H1 (cell line): ENCODE data around the gene NT5C1A. TPM values are rescaled to one million over a fixed set of nuclear protein-coding genes. Genes with fewer than 3 reads are reported as not detected.

Experiments
- CTCF ChIA-PET: fragments of 300-600 bp; sonication (Branson Sonifier 250); formaldehyde crosslinking; loops from one replicate; lab custom pipeline; 2021; ENCODE audit not compliant: partially characterized antibody; lab: Charles Lee
- POLR2A ChIA-PET: fragments of 300-600 bp; sonication (Branson Sonifier 250); formaldehyde crosslinking; loops from one replicate; lab custom pipeline; 2021; ENCODE audit warnings: inconsistent platforms; ENCODE audit not compliant: partially characterized antibody; lab: Charles Lee
- DNase-seq, 2 experiments: peaks; one replicate each; pipeline versions ENCODE4 v3.0.0 to v3.0.0-alpha.2; 2010 to 2022; ENCODE audit warnings: low spot score in 2 of 2, low read depth in 1 of 2, mixed read lengths in 1 of 2
- FAIRE-seq: peaks from 2 replicates; lab custom pipeline; 2011; peaks lifted over from hg19 to GRCh38; lab: Jason Lieb, UNC
- H2AFZ ChIP-seq: 2 replicates; pipeline ENCODE4 v1.8.1; 2012; ENCODE audit warnings: low read length, inconsistent platforms
- H2AK5ac ChIP-seq: 2 replicates; pipeline ENCODE4 v1.6.1; 2013; ENCODE audit warnings: low read depth, low read length
- H2BK120ac ChIP-seq: replicated peaks from 2 replicates; pipeline ENCODE3; 2013; ENCODE audit warnings: low read depth, low read length, inconsistent platforms
- H2BK12ac ChIP-seq: 2 replicates; pipeline ENCODE4 v1.6.1; 2013; ENCODE audit warnings: low read depth, low read length
- H2BK15ac ChIP-seq: 2 replicates; pipeline ENCODE4 v1.6.1; 2013; ENCODE audit warnings: low read length
- H2BK20ac ChIP-seq: 2 replicates; pipeline ENCODE4 v1.6.1; 2013; ENCODE audit warnings: low read length
- H2BK5ac ChIP-seq: 2 replicates; pipeline ENCODE4 v1.6.1; 2013; ENCODE audit warnings: low read depth, low read length
- H3K14ac ChIP-seq: 2 replicates; pipeline ENCODE4 v1.6.1; 2013; ENCODE audit warnings: inconsistent platforms; ENCODE audit not compliant: insufficient read length
- H3K18ac ChIP-seq: 2 replicates; pipeline ENCODE4 v1.6.1; 2013; ENCODE audit warnings: low read length; ENCODE audit errors: extremely low read depth
- H3K23ac ChIP-seq: 2 replicates; pipeline ENCODE4 v1.6.1; 2013; ENCODE audit warnings: inconsistent platforms; ENCODE audit not compliant: insufficient read length
- H3K23me2 ChIP-seq: 2 replicates; pipeline ENCODE4 v1.6.1; 2013; ENCODE audit warnings: low read depth, low read length
- H3K27ac ChIP-seq: 2 replicates; pipeline ENCODE4 v1.6.1; 2011; ENCODE audit warnings: low read depth, low read length, inconsistent platforms
- H3K27me3 ChIP-seq, 4 experiments: replicated peaks in 1 of 4; 1 replicate in 1 of 4; 2 replicates in 3 of 4; pipeline versions ENCODE4 v1.6.1 to v1.8.1; 2011 to 2013; ENCODE audit warnings: low read length in 3 of 4, mild to moderate bottlenecking in 3 of 4, inconsistent platforms in 2 of 4, mixed read lengths in 2 of 4, moderate library complexity in 1 of 4; ENCODE audit not compliant: control insufficient read depth in 3 of 4, insufficient read depth in 3 of 4; ENCODE audit errors: extremely low read depth in 1 of 4
- H3K36me3 ChIP-seq, 4 experiments: 2 replicates each; pipeline versions ENCODE4 v1.6.1 to v1.8.1; 2011 to 2013; ENCODE audit warnings: mild to moderate bottlenecking in 4 of 4, low read length in 3 of 4, moderate library complexity in 2 of 4, control low read depth in 1 of 4, inconsistent platforms in 1 of 4; ENCODE audit not compliant: insufficient read depth in 4 of 4, control insufficient read depth in 2 of 4
- H3K4ac ChIP-seq: replicated peaks from 2 replicates; pipeline ENCODE3; 2013; ENCODE audit warnings: low read length, low read depth, mixed read lengths, inconsistent platforms; ENCODE audit not compliant: insufficient read length
- H3K4me1 ChIP-seq, 4 experiments: replicated peaks in 1 of 4; 1 replicate in 1 of 4; 2 replicates in 3 of 4; pipeline versions ENCODE4 v1.6.1 to v1.8.1; 2011 to 2013; ENCODE audit warnings: low read length in 3 of 4, inconsistent platforms in 2 of 4, mixed read lengths in 1 of 4; ENCODE audit not compliant: insufficient read depth in 4 of 4, control insufficient read depth in 3 of 4
- H3K4me2 ChIP-seq, 2 experiments: 2 replicates each; pipeline versions ENCODE4 v1.6.1 to v1.8.1; 2011 to 2013; ENCODE audit warnings: low read depth in 2 of 2, low read length in 2 of 2, control low read depth in 1 of 2, inconsistent platforms in 1 of 2, mild to moderate bottlenecking in 1 of 2; ENCODE audit not compliant: insufficient read depth in 1 of 2
- H3K4me3 ChIP-seq, 4 experiments: fragments of 200-600, 300-600 bp in 1 of 4; sonication (generic), shearing (Covaris generic), sonication (Bioruptor Twin) in 1 of 4; 2 replicates each; pipeline versions ENCODE4 v1.5.1 to v1.8.1; 2011 to 2016; ENCODE audit warnings: low read length in 4 of 4, low read depth in 3 of 4, control low read depth in 2 of 4, inconsistent platforms in 2 of 4, mild to moderate bottlenecking in 2 of 4, mixed read lengths in 1 of 4, moderate library complexity in 1 of 4; ENCODE audit not compliant: insufficient read depth in 2 of 4; ENCODE audit errors: extremely low read depth in 1 of 4
- H3K56ac ChIP-seq: replicated peaks from 2 replicates; pipeline ENCODE3; 2013; ENCODE audit warnings: low read depth, mild to moderate bottlenecking, mixed read lengths, low read length, inconsistent platforms; ENCODE audit not compliant: insufficient read length
- H3K79me1 ChIP-seq: 2 replicates; pipeline ENCODE4 v1.6.1; 2013; ENCODE audit warnings: low read depth, low read length, control low read depth
- H3K79me2 ChIP-seq, 2 experiments: 2 replicates each; pipeline versions ENCODE4 v1.6.1 to v1.8.1; 2012 to 2013; ENCODE audit warnings: low read length in 2 of 2, mild to moderate bottlenecking in 2 of 2, inconsistent platforms in 1 of 2; ENCODE audit not compliant: insufficient read depth in 2 of 2, control insufficient read depth in 1 of 2
- H3K9ac ChIP-seq, 4 experiments: replicated peaks in 1 of 4; 1 replicate in 1 of 4; 2 replicates in 3 of 4; pipeline versions ENCODE4 v1.6.1 to v1.8.1; 2011 to 2013; ENCODE audit warnings: low read depth in 3 of 4, low read length in 3 of 4, control low read depth in 2 of 4, mild to moderate bottlenecking in 2 of 4, moderate library complexity in 2 of 4, inconsistent platforms in 1 of 4; ENCODE audit errors: extremely low read depth in 1 of 4
- H3K9me3 ChIP-seq, 2 experiments: 2 replicates each; pipeline versions ENCODE4 v1.6.1 to v1.8.1; 2012 to 2013; ENCODE audit warnings: mild to moderate bottlenecking in 2 of 2, moderate library complexity in 2 of 2, control low read depth in 1 of 2, inconsistent platforms in 1 of 2, low read depth in 1 of 2, low read length in 1 of 2, mixed read lengths in 1 of 2; ENCODE audit not compliant: insufficient read depth in 2 of 2
- H4K20me1 ChIP-seq, 2 experiments: replicated peaks in 1 of 2; 2 replicates each; pipeline versions ENCODE3 to v1.8.1; 2011 to 2013; ENCODE audit warnings: inconsistent platforms in 2 of 2, low read length in 2 of 2, mild to moderate bottlenecking in 1 of 2; ENCODE audit not compliant: insufficient read depth in 2 of 2, control insufficient read depth in 1 of 2
- H4K5ac ChIP-seq: 2 replicates; pipeline ENCODE4 v1.6.1; 2013; ENCODE audit warnings: low read length, low read depth, mixed read lengths, inconsistent platforms; ENCODE audit not compliant: insufficient read length
- H4K8ac ChIP-seq: 2 replicates; pipeline ENCODE4 v1.8.0; 2013; ENCODE audit warnings: mild to moderate bottlenecking, moderate library complexity, low read length, inconsistent platforms; ENCODE audit not compliant: insufficient read depth; ENCODE audit errors: extremely low read depth
- H4K91ac ChIP-seq: replicated peaks from 2 replicates; pipeline ENCODE3; 2013; ENCODE audit warnings: low read length, mixed read lengths, inconsistent platforms; ENCODE audit not compliant: insufficient read length
- BACH1 ChIP-seq: IDR thresholded peaks from 2 replicates; pipeline ENCODE4 v1.6.1; 2012; ENCODE audit warnings: low read length, improper control_type of control experiment
- FOSL1 ChIP-seq: IDR thresholded peaks from 2 replicates; pipeline ENCODE4 v1.6.1; 2011; ENCODE audit warnings: mild to moderate bottlenecking, low read depth, low read length, moderate library complexity; ENCODE audit not compliant: insufficient read depth
- WGBS, 2 experiments: shearing (Covaris generic) in 1 of 2; methylation state at CpG; one replicate each; pipeline versions ENCODE4 v1.1.6 to v1.1.7; 2013 to 2015; ENCODE audit warnings: low lambda C conversion rate in 2 of 2, mixed read lengths in 2 of 2, inconsistent platforms in 1 of 2, low coverage in 1 of 2, missing lambda C conversion rate in 1 of 2; ENCODE audit not compliant: insufficient replicate concordance in 2 of 2, insufficient coverage in 1 of 2, insufficient read length in 1 of 2; ENCODE audit errors: extremely low coverage in 1 of 2, missing lambda C conversion rate in 1 of 2; 5-methylcytosine and 5-hydroxymethylcytosine counted together
- polyA plus RNA-seq, 7 experiments: library from polyadenylated mRNA; depleted of rRNA in 3 of 7; stranded (reverse) in 5 of 7; unstranded in 2 of 7; fragments of >200 nt in 5 of 7; fragments of 200-250 nt in 2 of 7; gene quantifications; 1 replicate in 5 of 7; 2 replicates in 1 of 7; 4 replicates in 1 of 7; pipeline versions ENCODE4 v1.2.1 to v1.2.3, GENCODE V29; 2011 to 2013; ENCODE audit warnings: missing spikeins in 2 of 7, mixed read lengths in 2 of 7
- total RNA-seq: library from RNA; stranded (reverse); fragmentation: NEBNext Ultra II Directional; extraction: Animal tissue kit (Norgen Biotek cat#: 25700); gene quantifications from 2 replicates; pipeline ENCODE4 v1.2.1, GENCODE V29; 2021

Gene NT5C1A
- total and polyA plus RNA-seq, 2 of the 8 experiments (the other 6 are each of a cell fraction or from before 2014, with no cell fraction given), result not detected

GRCh38 chr1:39645411-39646043 is 26.4 kb downstream of the NT5C1A start:
- no peak overlapping the region for H3K27ac ChIP-seq
- no peak for TF ChIP-seq FOSL1
- TF ChIP-seq BACH1, result no peak

More at GRCh38 chr1:39645411-39646043, 26.4 kb downstream of the NT5C1A start:
- H3K4me1 ChIP-seq, result peaks cover 0 to 6% (median 5%) of the 10 kb centered on the region in 4 experiments; a peak in 6 of 7 replicates
- H3K14ac ChIP-seq, result no peak overlapping the region
- no peak overlapping the region for H2BK15ac ChIP-seq
- no peak overlapping the region for H3K18ac ChIP-seq
- WGBS, 2 experiments, result 84% methylated on average over 3 of the region's 3 CpGs; no CpG with 5 or more reads in 1 of the 2 experiments
- H4K91ac ChIP-seq, result no peak overlapping the region
- ChIA-PET CTCF (interaction anchor here (2.6 to 17.8 kb wide), 8 partner anchors 8 to 40 kb away, joined by 8 to 469 read pairs (median 178); partner anchors contain the start of genes HEYL and NT5C1A), POLR2A (interaction anchor here (1.1 to 1.3 kb wide), 2 partner anchors 13 to 75 kb away, joined by 3 read pairs; no protein-coding TSS in a partner anchor)
- no peaks in the 10 kb centered on the region for H3K79me1 ChIP-seq
- H3K79me2 ChIP-seq, result no peaks in the 10 kb centered on the region
- no peak overlapping the region; the same call in 1 of the 2 replicates for H2BK12ac ChIP-seq
- H3K4ac ChIP-seq, result no peak overlapping the region
- no peak overlapping the region for H4K5ac ChIP-seq
- H3K9ac ChIP-seq, result no peak overlapping the region
- H2BK5ac ChIP-seq, result no peak overlapping the region
- H3K4me2 ChIP-seq, result no peak overlapping the region
- H3K4me3 ChIP-seq, result no peak overlapping the region
- no peak overlapping the region for H3K23ac ChIP-seq
- no peak overlapping the region for H4K8ac ChIP-seq
- no peaks in the 10 kb centered on the region for H4K20me1 ChIP-seq
- no peak overlapping the region for H2BK120ac ChIP-seq
- H3K27me3 ChIP-seq, result peaks cover 0 to 16% (median 6%) of the 10 kb centered on the region in 4 experiments; a peak in 6 of 7 replicates
- no peaks in the 10 kb centered on the region for H3K36me3 ChIP-seq
- H3K56ac ChIP-seq, result no peak overlapping the region
- H2AFZ ChIP-seq, result no peak overlapping the region
- H2BK20ac ChIP-seq, result no peak overlapping the region; the same call in 1 of the 2 replicates
- DNase-seq (no peak), FAIRE-seq (no peak)
- H2AK5ac ChIP-seq, result no peak overlapping the region
- no peaks in the 10 kb centered on the region for H3K23me2 ChIP-seq
- no peaks in the 10 kb centered on the region for H3K9me3 ChIP-seq
